B cell (primary cell): ENCODE results near the gene GRAMD1C. TPM values are rescaled to one million over a fixed set of nuclear protein-coding genes. Genes with fewer than 3 reads are reported as not detected.

Experiments used
- polyA plus RNA-seq: library from polyadenylated mRNA; depleted of rRNA; stranded (reverse); fragments of >200 nt; gene quantifications from 2 replicates; pipeline ENCODE4 v1.2.3, GENCODE V29; 2012
- total RNA-seq, 2 donors: library from RNA; stranded (reverse); fragments of 120-200 nt in 1 of 2; gene quantifications; 1 replicate in 1 of 2; 2 replicates in 1 of 2; pipeline versions ENCODE4 v1.2.3 to v1.2.4, GENCODE V29; 2013 to 2022

GRAMD1C gene
- total and polyA plus RNA-seq, 2 donors (not counting 1 experiment from before 2014, with no cell fraction given) = 8.5 to 47.1 TPM

Other genes starting within 250 kb of the GRAMD1C start
- 38.9 and 40.7 TPM in 2 replicates for gene USF3, start 142.1 kb upstream of the GRAMD1C start, total RNA-seq
- gene USF3, start 142.1 kb upstream of the GRAMD1C start, polyA plus RNA-seq = 9.8 and 15.5 TPM in 2 replicates
- gene NAA50, start 92.5 kb upstream of the GRAMD1C start, total RNA-seq = 116 and 117 TPM in 2 replicates
- gene NAA50, start 92.5 kb upstream of the GRAMD1C start, polyA plus RNA-seq = 27.6 and 34.0 TPM in 2 replicates
- gene ATP6V1A, start 91.8 kb upstream of the GRAMD1C start, total RNA-seq = 42.7 and 44.3 TPM in 2 replicates
- 7.6 and 8.6 TPM in 2 replicates for gene ATP6V1A, start 91.8 kb upstream of the GRAMD1C start, polyA plus RNA-seq
- 72.6 and 75.1 TPM in 2 replicates for gene ZDHHC23, start 109.2 kb downstream of the GRAMD1C start, total RNA-seq
- 12.3 and 18.6 TPM in 2 replicates for gene ZDHHC23, start 109.2 kb downstream of the GRAMD1C start, polyA plus RNA-seq
- gene CCDC191, start 217.7 kb downstream of the GRAMD1C start, total RNA-seq = 47.9 and 52.5 TPM in 2 replicates
- gene CCDC191, start 217.7 kb downstream of the GRAMD1C start, polyA plus RNA-seq = 23.6 and 26.7 TPM in 2 replicates
- 59.5 and 61.8 TPM in 2 replicates for gene QTRT2, start 217.9 kb downstream of the GRAMD1C start, total RNA-seq
- 15.8 and 20.5 TPM in 2 replicates for gene QTRT2, start 217.9 kb downstream of the GRAMD1C start, polyA plus RNA-seq